Endothelial cell of umbilical vein (primary cell): ENCODE data around the gene GSPT1.

Experiments
- EZH2 ChIP-seq: IDR thresholded peaks from 2 replicates; pipeline ENCODE4 v1.6.1; 2012; ENCODE audit warnings: borderline replicate concordance, low read depth, mild to moderate bottlenecking, moderate library complexity, low read length, inconsistent platforms; ENCODE audit not compliant: severe bottlenecking
- POLR2AphosphoS5 ChIP-seq: IDR thresholded peaks from 2 replicates; pipeline ENCODE4 v1.6.1; 2012; ENCODE audit warnings: low read depth, mild to moderate bottlenecking, control low read depth, low read length, moderate library complexity; ENCODE audit not compliant: insufficient read depth
- TF ChIP-seq, protein P1 (sequence below), 2 donors: IDR thresholded peaks; 1 replicate in 1 of 2; 2 replicates in 1 of 2; pipeline ENCODE4 v1.5.1; 2011; ENCODE audit warnings: low read length in 2 of 2, mild to moderate bottlenecking in 2 of 2, moderate library complexity in 2 of 2, control low read depth in 1 of 2, inconsistent platforms in 1 of 2, low read depth in 1 of 2; ENCODE audit not compliant: insufficient read depth in 1 of 2; ENCODE audit errors: extremely low read depth in 1 of 2

DNA sequence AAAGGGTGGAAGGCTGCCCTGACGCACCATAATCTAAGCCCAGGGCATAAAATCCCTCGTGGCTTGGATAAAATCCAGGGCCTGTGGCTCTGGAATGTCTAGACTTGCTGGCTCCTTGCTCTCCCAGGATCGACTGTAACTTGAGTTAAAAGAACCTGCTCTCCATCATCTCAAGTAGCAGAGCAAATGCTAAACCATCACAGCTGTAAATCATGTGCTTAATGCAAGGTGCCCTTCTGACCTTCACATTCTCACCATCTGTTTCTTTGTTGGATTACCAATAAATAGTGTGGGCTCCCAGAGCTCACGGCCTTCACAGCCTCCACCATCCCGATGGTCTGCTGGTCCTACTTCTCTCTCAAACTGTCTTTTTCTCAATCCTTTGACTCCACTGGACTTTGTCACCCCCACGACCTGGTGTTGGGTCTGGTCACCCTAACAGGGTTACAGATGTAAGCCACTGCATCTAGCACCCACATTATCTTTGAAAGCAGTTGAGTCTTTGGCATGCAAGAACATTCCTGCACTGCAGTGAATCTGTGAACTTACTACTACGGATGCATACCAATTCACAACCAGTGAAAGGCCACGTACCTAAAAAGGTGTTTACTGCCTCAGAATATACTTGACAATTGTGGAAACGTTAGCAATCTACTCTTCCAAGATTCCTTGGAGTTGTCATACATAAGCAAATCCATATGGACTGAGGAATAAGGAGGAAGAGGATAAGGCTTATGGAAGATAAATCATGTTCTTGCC lies 79.7 kb downstream of the GSPT1 start:
- TF ChIP-seq, protein P1, sequence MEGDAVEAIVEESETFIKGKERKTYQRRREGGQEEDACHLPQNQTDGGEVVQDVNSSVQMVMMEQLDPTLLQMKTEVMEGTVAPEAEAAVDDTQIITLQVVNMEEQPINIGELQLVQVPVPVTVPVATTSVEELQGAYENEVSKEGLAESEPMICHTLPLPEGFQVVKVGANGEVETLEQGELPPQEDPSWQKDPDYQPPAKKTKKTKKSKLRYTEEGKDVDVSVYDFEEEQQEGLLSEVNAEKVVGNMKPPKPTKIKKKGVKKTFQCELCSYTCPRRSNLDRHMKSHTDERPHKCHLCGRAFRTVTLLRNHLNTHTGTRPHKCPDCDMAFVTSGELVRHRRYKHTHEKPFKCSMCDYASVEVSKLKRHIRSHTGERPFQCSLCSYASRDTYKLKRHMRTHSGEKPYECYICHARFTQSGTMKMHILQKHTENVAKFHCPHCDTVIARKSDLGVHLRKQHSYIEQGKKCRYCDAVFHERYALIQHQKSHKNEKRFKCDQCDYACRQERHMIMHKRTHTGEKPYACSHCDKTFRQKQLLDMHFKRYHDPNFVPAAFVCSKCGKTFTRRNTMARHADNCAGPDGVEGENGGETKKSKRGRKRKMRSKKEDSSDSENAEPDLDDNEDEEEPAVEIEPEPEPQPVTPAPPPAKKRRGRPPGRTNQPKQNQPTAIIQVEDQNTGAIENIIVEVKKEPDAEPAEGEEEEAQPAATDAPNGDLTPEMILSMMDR (IDR thresholded peaks at IDR 0.05; ENCODE audit: extremely low read depth in 1 of 2, insufficient read depth in 1 of 2, low read depth in 1 of 2, low read length in 2 of 2) = no peak
- TF ChIP-seq POLR2AphosphoS5 (no peak), EZH2 (no peak)
